Epithelial cell of esophagus (primary cell): ENCODE data around the gene EDNRA.
A peak's percentile ranks its signal among the peaks of the same experiment; 100 is the strongest.

Experiments used
- DNase-seq: peaks from one replicate; pipeline ENCODE4 v3.0.0; 2010; ENCODE audit warnings: low read depth
- H3K4me3 ChIP-seq: 2 replicates; pipeline ENCODE4 v1.5.1; 2011; ENCODE audit warnings: mild to moderate bottlenecking, low read length, control low read depth
- CTCF ChIP-seq: IDR thresholded peaks from 2 replicates; pipeline ENCODE4 v1.5.1; 2011; ENCODE audit warnings: low read depth, mild to moderate bottlenecking, low read length, control low read depth, inconsistent platforms; ENCODE audit not compliant: insufficient read depth; ENCODE audit errors: missing control alignments

The EDNRA gene

GRCh38 chr4:147533331-147533730 lies 52.4 kb downstream of the EDNRA start:
- DNase-seq: no peak
- no peak for TF ChIP-seq CTCF
- H3K4me3 ChIP-seq: no peak overlapping the region

GRCh38 chr4:147535124-147535523 lies 54.2 kb downstream of the EDNRA start:
- H3K4me3 ChIP-seq: no peak overlapping the region
- no peak for TF ChIP-seq CTCF
- no peak for DNase-seq

GRCh38 chr4:147538711-147539110 lies 57.8 kb downstream of the EDNRA start:
- no peak for TF ChIP-seq CTCF
- no peak overlapping the region for H3K4me3 ChIP-seq
- DNase-seq: no peak

GRCh38 chr4:147539959-147540358 lies 59.1 kb downstream of the EDNRA start:
- TF ChIP-seq CTCF: no peak
- H3K4me3 ChIP-seq: no peak overlapping the region
- no peak for DNase-seq

- H3K4me3 ChIP-seq: no peak overlapping the region
- peak; percentile 55 for DNase-seq
- no peak for TF ChIP-seq CTCF
Measured at GRCh38 chr4:147542229-147542990, 61.5 kb downstream of the EDNRA start.

- no peak for TF ChIP-seq CTCF
- peak; percentile 58 for DNase-seq
- no peak overlapping the region for H3K4me3 ChIP-seq
Measured at GRCh38 chr4:147543034-147543433, 62.1 kb downstream of the EDNRA start.

- no peak for TF ChIP-seq CTCF
- peak; percentile 84 for DNase-seq
- no peak overlapping the region for H3K4me3 ChIP-seq
Measured at GRCh38 chr4:147546349-147546748, 65.5 kb downstream of the EDNRA start.
